GOT3 (cell line): ENCODE results near the gene PPDPF.
"Not testable (repeated sequence)": the region's sequence is repeated elsewhere in the genome, so short reads cannot be mapped to it uniquely, and the experiment has no call there.

Experiments
- DNase-seq: peaks from one replicate; lab custom pipeline; 2025; ENCODE audit warnings: mixed read lengths; lab: John Stamatoyannopoulos, UW

PPDPF gene

GRCh38 chr20:63520504-63520933 is at the start of gene PPDPF:
Gene PPDPF, plus strand, starts transcription at chr20:63520765. Its CDS starts 544 bp downstream, at chr20:63521309.
- peak; percentile 58 for DNase-seq

GRCh38 chr20:63471002-63471716 is 49.4 kb upstream of the PPDPF start:
- DNase-seq, result no peak

- no peak for DNase-seq
Measured at GRCh38 chr20:63471717-63471980, 48.9 kb upstream of the PPDPF start.

- no peak for DNase-seq
Measured at GRCh38 chr20:63471981-63472831, 48.4 kb upstream of the PPDPF start, which contains the start of gene KCNQ2. Gene KCNQ2, minus strand, starts transcription at chr20:63472655. Its CDS starts 192 bp downstream, at chr20:63472463.

GRCh38 chr20:63472862-63473390 is 47.6 kb upstream of the PPDPF start:
- no peak for DNase-seq

- DNase-seq, result no peak
Measured at GRCh38 chr20:63473555-63474449, 46.8 kb upstream of the PPDPF start.

GRCh38 chr20:63475209-63475608 is 45.4 kb upstream of the PPDPF start:
- DNase-seq, result no peak

GRCh38 chr20:63477061-63477616 is 43.4 kb upstream of the PPDPF start:
- no peak for DNase-seq

- DNase-seq, result no peak
Measured at GRCh38 chr20:63477944-63478343, 42.6 kb upstream of the PPDPF start.

- DNase-seq, result no peak
Measured at GRCh38 chr20:63478346-63479302, 41.9 kb upstream of the PPDPF start.

- not testable (repeated sequence) for DNase-seq
Measured at GRCh38 chr20:63479695-63480419, 40.7 kb upstream of the PPDPF start.

GRCh38 chr20:63481503-63481902 is 39.1 kb upstream of the PPDPF start:
- DNase-seq, result no peak

GRCh38 chr20:63482021-63482587 is 38.5 kb upstream of the PPDPF start:
- no peak for DNase-seq

- no peak for DNase-seq
Measured at GRCh38 chr20:63483834-63484233, 36.7 kb upstream of the PPDPF start.

GRCh38 chr20:63484236-63484635 is 36.3 kb upstream of the PPDPF start:
- DNase-seq, result no peak

GRCh38 chr20:63484651-63485403 is 35.7 kb upstream of the PPDPF start:
- DNase-seq, result no peak

GRCh38 chr20:63486300-63486855 is 34.2 kb upstream of the PPDPF start:
- no peak for DNase-seq

- DNase-seq, result no peak
Measured at GRCh38 chr20:63487116-63487764, 33.3 kb upstream of the PPDPF start.
